ENCODE measurements around the gene PSORS1C2.
"Not testable (repeated sequence)": the region's sequence is repeated elsewhere in the genome, so short reads cannot be mapped to it uniquely, and the experiment has no call there.

PSORS1C2 gene

GRCh38 chr6:31165986-31166385 is 27.1 kb upstream of the PSORS1C2 start:
- DNase-seq (ENCODE audit: low read depth) = no peak

- not testable (repeated sequence) for DNase-seq (ENCODE audit: low read depth)
Measured at GRCh38 chr6:31165064-31165832, 26.4 kb upstream of the PSORS1C2 start.

GRCh38 chr6:31164475-31165063 is 25.7 kb upstream of the PSORS1C2 start:
- DNase-seq (ENCODE audit: low read depth) = not testable (repeated sequence)

- no peak for DNase-seq (ENCODE audit: low read depth)
Measured at GRCh38 chr6:31163922-31164321, 25.1 kb upstream of the PSORS1C2 start.

GRCh38 chr6:31162463-31163165 is 23.7 kb upstream of the PSORS1C2 start:
- no peak for DNase-seq (ENCODE audit: low read depth)

GRCh38 chr6:31161216-31162126 is 22.6 kb upstream of the PSORS1C2 start:
- no peak for DNase-seq (ENCODE audit: low read depth)

GRCh38 chr6:31158863-31159855 is 20.3 kb upstream of the PSORS1C2 start:
- no peak for DNase-seq (ENCODE audit: low read depth)

- DNase-seq (ENCODE audit: low read depth) = peak; percentile 99
Measured at GRCh38 chr6:31158140-31158862, 19.4 kb upstream of the PSORS1C2 start, which contains the start of gene TCF19. TCF19 (plus strand) TSS chr6:31158589; CDS start chr6:31159470, 881 bp downstream.

GRCh38 chr6:31157513-31158139 is 18.8 kb upstream of the PSORS1C2 start, which contains the start of gene CCHCR1:
CCHCR1 (minus strand) TSS chr6:31157802; CDS start chr6:31157600, 202 bp downstream.
- DNase-seq (ENCODE audit: low read depth) = no peak

GRCh38 chr6:31156641-31157040 is 17.8 kb upstream of the PSORS1C2 start:
- no peak for DNase-seq (ENCODE audit: low read depth)

GRCh38 chr6:31154436-31154835 is 15.6 kb upstream of the PSORS1C2 start:
- no peak for DNase-seq (ENCODE audit: low read depth)

- no peak for DNase-seq (ENCODE audit: low read depth)
Measured at GRCh38 chr6:31152781-31153180, 13.9 kb upstream of the PSORS1C2 start.

GRCh38 chr6:31149827-31150447 is 11.1 kb upstream of the PSORS1C2 start:
- DNase-seq (ENCODE audit: low read depth) = no peak

GRCh38 chr6:31145386-31145785 is 6.5 kb upstream of the PSORS1C2 start:
- DNase-seq (ENCODE audit: low read depth) = no peak

- no peak for DNase-seq (ENCODE audit: low read depth)
Measured at GRCh38 chr6:31144970-31145340, 6.1 kb upstream of the PSORS1C2 start.

GRCh38 chr6:31144296-31144969 is 5.6 kb upstream of the PSORS1C2 start:
- no peak for DNase-seq (ENCODE audit: low read depth)

GRCh38 chr6:31143148-31143547 is 4.3 kb upstream of the PSORS1C2 start:
- no peak for DNase-seq (ENCODE audit: low read depth)

- no peak for DNase-seq (ENCODE audit: low read depth)
Measured at GRCh38 chr6:31142361-31142761, 3.5 kb upstream of the PSORS1C2 start.
